CD4-positive, alpha-beta T cell treated with Interleukin-17A for 1 hour (primary cell): ENCODE measurements around the gene FBXO42.

Experiments
- DNase-seq: peaks from one replicate; pipeline ENCODE4 v3.0.0-alpha.2; 2020

FBXO42 gene

DNA sequence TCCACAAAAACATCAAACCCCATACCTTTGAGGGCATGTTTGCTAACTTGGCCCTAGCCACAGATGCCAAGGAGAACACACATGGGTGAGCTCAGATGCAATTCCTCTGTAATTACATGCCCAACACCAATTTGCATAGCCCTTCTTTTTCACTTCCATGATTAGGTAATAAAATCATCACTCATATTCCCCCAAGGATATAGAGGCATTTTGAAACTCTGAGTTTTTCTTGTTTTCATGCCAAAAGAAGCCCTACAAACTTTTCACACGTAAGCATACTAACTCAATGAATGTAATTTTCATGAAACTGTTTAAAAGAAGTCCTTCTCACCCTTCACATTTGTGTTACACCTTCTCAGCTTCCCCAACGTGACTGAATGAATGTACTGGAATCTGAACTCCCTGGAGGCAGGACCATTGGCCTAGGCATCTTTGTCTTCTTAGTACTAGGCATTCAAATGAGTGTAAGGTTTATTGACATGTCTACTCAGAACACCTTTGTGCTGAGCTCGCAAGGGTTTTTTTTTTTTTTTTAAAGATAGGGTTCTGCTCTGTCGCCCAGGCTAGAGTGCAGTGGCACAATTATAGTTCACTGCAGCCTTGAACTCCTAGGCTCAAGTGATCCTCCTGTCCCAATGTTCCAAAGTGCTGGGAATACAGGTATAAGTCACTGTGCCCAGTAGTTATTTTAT, 31.0 kb downstream of the FBXO42 start:
- no peak for DNase-seq

DNA sequence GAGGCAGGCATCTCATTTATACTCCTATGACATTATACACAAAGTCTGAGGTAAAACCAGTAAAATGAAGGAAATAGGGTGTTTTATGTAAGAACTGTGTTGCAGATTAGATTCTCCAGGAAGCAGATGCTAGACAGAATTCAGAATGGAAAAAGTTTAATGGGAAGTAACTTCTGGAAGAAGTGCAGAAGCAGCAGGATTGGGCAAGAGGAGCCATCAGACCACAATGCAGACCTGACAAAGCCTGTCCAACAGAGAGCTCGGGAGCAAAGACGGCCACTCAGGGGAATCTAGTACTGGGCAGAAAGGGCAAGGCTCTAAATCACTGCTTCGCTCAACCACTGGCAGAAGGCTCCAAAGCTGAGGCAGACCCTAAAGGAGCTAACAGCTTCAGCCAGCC, 33.7 kb downstream of the FBXO42 start:
- no peak for DNase-seq

DNA sequence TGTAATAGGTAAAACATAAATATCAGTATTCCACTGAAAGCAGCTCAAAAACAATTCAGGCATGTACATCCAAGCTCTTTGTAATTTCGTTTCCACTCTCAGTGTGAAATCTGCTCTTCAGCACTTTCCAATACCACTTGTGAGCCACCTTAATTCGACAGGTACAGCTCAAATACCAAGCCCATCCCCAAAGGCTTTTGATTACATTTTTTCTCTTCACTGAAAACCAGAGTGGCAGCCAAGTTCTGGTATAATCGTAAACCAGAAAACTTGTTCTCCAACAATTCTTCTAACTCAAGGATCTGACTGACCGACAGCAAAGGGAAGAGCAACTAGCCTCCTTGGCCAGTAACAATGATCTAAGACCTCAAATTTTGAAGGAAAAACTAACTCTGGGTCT, 36.8 kb downstream of the FBXO42 start:
- DNase-seq, result no peak

DNA sequence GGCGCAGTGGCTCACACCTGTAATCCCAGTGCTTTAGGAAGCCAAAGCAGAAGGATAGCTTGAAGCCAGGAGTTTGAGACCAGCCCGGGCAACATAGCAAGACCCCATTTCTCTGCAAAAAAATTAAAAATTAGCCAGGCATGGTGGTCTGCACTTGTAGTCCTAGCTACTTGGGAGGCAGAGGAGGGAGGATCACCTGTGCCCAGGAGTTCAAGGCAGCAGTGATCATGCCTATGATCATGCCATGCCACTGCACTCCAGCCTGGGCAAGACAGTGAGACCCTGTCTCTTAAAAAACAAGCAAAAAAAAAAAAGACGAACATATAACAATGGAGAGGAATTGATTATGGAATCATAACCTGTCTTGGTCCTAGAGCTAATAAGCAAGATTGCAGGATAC, 45.1 kb downstream of the FBXO42 start:
- DNase-seq, result no peak

DNA sequence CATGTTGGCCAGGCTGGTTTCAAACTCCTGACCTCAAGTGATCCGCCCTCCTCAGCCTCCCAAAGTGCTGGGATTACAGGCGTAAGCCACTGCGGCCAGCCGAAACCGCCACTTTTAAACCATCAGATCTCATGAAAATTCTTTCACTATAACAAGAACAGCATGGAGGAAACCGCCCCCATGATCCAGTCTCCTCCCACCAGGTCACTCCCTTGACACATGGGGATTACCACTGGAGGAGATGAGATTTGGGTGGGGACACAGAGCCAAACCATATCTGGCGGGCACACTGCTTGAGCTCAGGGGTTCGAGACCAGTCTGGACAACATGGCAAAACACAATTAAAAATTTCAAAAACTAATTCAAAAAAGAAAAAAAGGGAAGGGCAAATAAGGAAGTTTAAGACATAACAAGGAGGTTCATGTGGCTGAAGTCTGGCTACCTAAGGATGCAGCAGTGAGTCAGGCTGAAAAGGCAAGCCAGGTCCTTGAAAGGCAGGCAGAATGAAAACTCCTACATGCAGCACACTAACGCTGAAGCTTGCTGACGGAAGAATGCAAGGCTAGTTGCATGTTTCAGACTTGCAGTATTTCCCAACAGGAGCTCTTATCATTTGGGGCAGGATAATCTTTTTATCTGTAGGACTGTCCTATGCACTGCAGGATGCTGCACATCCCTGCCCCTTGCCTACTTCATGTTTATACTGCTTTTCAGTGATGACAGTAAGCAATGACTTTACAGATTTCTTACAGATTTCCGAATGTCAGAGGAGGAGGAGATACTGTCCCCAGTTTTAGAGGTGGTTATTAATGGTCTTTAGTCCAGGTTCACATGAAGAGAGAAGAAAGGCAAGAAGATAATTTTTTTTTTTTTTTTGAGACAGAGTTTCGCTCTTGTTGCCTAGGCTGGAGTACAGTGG, 49.3 kb downstream of the FBXO42 start:
- DNase-seq, result no peak

DNA sequence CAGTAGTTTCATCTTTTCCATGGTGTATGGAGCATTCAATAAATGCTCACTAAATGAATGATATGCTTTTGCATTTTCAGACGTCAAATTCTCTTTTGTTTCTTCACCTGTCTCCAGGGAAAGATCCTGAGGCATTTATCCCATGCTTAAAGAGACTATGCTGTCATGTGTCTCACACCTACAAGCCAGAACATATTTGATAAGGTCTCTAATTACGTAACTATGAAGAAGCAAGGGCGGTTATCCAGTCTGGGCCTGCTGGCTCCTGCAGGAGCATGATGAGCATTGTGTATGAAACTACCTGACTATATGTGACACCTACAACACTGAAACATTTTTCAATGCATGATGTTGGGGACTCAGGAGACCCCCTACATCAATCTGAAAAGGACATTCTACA, 51.8 kb downstream of the FBXO42 start:
- no peak for DNase-seq

DNA sequence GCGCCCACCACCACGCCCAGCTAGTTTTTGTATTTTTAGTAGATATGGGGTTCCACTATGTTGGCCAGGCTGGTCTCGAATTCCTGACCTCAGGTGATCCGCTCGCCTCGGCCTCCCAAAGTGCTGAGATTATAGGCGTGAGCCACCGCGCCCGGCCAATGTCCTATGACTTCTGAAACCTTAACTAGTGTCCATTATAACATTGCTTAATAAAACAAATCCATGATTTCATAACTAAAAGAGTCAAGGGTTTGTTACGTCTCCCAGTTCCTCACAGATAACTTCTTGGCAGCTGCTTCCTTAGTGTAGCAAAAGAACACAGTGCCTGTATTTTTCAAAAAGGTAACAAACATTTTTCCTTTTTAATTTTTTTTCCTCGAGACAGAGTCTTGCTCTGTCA, 53.6 kb downstream of the FBXO42 start:
- no peak for DNase-seq

DNA sequence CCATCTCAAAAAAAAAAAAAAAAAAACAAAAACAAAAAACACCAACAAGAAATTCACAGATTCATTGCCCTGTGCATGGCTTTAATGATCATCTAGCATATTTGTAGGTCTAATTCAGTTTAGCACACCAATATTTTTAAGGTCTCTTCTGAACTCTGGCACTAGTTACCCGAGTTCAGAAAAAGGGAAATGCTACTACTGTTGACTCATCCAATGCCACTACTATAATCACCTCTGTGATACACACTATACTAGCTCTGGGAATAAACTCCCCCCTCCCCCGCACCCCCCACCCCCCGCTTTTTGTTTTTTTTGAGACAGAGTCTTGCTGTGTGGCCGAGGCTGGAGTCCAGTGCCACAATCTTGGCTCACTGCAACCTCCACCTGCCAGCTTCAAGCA, 55.6 kb downstream of the FBXO42 start:
- no peak for DNase-seq

DNA sequence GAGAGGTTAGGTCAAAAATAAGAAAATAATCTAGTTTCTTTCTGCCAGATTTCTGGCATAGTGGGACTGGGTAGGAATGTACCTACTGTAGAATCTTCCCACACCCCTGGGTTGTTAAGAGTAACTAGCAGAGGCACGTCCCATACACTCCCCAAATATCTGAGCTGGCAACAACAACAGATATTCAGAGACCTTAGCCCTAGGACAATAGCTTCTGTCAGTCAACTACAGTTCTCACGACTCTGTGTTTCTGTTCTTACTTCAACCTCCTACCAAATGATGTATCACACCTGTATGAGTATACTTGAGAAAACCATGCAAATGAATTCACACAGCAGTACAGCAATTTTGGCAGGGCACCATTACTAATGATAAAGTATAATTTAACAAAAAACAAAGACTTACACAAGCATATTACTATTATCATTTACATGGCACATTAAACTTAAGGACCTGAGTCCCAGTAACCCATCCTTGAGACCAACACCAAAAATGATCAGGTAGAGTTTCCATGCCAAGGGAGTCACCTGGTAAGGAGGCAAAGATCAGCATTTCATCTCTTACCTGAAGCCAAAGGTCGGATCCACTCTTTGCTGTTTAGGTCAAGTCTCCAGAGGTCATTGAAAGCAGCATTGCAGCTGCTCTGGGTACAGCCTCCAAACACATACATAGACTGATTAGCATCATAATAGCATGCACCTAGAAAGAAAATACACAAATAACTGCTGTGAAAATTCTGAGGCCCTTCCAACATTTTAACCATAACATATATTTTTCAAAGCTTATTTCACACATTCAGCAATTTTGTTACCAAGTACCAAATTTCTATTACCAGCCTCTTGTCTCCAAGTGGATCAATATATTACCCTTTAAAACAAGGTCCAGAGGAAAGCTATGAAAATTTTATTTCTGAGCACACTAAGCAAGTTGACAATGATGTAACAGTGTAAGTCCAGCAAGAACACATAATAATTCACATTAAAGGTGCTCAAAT, 57.8 kb downstream of the FBXO42 start:
- DNase-seq, result no peak

DNA sequence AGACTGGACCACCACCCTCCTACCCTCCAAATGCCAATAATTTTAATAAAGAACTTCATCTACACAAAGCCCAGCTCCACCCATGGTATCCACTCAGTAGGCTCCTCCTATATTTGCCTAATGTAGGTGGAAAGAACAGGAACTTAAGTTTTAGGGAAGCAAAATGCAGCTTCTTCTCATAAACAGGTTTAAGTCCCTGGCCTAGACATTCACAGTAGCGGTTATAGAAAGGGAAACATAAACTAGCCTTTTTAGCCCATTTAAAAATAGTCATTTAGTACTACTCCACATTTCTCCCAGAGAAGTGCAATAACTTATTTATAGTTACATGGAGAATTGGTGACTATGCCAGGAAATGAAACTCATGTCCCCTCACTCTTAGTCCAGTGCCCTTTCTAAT, 58.7 kb downstream of the FBXO42 start:
- no peak for DNase-seq

DNA sequence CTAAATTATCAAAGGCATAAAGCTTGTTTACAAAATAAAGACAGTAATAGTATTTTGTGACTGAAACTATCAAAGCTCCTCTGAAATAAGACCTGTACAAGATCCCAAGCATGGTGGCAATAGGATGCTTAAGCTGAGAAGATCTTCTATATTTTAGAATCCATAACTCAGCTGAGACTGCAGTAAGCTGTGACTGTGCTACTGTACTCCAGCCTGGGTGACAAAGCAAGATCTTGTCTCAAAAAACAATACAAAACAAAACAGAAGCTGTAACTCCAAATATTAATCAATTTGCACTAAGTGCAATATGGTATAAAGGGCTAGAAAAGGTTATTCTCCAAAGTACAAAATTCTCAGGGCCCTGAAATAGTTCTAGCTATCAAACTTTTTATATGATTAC, 59.5 kb downstream of the FBXO42 start:
- no peak for DNase-seq

DNA sequence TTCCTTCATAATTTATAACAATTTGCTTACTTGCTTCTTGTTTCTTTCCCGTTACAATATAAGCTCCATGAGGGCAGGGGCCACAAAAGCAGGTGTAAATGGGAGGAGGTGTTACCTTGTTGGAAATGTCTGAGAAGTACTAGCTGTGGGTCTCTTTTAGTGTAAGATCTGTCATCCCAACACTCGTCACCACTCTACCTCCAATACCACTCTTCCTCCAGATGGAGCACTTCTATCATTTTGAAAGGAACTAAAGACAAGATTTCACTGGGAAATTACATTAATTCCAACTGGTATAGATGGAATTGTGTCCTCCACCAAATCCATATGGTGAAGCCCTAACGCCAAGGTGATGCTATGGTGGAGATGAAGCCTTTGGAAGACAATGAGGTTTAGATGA, 62.3 kb downstream of the FBXO42 start:
- no peak for DNase-seq

DNA sequence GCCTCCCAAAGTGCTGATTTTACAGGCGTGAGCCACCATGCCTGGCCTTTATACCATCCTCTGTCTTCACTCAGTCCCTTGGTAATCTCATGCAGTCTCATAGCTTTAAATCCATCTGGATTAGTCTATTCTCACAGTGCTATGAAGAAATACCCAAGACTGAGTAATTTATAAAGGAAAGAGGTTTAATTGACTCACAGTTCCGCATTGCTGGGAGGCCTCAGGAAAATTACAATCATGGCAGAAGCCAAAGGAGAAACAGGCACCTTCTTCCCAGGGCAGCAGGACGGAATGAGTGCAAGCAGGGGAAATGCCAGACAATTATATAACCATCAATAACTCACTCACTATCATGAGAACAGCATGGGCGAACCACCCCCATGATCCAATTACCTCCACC, 66.2 kb downstream of the FBXO42 start:
- no peak for DNase-seq

DNA sequence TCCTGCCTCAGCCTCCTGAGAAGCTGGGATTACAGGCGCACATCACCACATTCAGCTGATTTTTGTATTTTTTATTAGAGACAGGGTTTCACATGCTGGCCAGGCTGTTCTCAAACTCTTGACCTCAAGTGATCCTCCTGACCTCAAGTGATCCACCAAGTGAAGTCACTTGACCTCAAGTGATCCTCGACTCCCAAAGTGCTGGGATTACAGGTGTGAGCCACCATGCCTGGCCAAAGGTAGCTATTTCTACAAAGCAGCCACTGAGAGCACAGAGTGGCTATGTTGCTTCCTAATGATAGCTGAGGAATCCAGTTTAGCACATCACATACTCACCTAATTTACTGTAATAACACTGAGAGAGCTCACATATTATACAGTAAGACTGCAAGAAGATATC, 70.5 kb downstream of the FBXO42 start:
- DNase-seq, result no peak

DNA sequence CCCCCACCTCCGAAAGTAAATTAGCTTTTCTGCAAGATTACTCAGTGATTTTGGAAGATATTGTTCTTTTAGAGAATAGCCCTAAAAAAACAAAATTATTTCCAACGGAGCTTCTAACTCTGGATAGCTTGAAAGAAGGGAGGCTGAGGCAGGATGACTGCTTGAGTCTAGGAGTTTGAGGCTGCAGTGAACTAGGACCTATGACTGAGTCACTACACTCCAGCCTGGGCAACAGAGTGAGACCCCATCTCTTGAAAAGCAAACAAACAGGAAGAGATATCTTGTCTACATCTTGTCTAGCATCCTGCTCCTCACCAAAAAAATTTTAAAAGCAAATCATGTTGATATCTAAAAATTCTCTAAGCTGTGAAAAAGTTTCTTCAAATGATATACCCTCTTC, 73.1 kb downstream of the FBXO42 start:
- no peak for DNase-seq

DNA sequence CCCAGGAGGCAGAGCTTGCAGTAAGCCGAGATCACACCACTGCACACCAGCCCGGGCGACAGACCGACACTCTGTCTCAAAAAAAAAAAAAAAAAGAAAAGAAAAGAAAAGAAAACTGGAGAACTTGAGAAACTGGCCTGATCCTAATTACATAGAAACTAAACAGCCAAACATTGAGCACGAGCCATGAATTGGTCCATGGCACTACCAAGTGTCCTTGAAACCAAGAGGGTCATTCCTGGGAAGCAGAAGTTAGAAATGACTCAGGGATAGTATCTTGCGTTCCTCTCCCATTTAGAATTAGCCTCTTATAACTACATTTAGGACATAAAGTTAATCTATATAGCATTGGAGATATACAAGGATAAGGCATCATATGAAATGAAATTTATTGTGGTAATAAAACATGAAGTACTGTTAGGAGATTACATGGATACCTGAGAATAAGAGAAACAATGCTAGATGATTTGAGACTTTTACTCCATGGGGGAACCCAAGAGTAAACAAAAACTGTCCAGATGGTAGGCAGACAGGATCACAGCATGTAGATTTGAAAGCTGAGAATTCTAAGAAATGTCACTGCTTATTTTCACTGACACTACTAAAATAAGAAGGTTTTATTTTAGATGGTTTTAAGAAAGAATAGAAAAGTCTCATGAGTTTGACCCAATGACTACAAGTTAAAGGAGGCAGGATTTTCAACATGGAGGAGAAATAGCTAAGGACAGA, 75.8 kb downstream of the FBXO42 start:
- no peak for DNase-seq

DNA sequence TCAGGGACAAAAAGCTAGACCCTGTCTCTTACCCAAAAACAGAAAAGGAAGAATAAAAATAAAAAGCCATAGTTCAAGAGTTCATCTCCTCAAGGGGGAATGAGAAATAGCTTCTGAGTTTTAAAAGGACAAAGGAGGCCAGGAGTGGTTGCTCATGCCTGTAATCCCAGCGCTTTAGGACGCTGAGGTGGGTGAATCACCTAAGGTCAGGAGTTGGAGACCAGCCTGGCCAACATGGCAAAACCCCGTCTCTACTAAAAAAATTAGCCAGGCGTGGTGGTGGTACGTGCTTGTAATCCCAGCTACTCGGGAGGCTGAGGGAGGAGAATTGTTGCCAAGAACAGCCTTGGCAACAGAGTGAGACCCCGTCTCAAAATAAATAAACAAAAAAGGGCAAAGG, 76.7 kb downstream of the FBXO42 start:
- no peak for DNase-seq

DNA sequence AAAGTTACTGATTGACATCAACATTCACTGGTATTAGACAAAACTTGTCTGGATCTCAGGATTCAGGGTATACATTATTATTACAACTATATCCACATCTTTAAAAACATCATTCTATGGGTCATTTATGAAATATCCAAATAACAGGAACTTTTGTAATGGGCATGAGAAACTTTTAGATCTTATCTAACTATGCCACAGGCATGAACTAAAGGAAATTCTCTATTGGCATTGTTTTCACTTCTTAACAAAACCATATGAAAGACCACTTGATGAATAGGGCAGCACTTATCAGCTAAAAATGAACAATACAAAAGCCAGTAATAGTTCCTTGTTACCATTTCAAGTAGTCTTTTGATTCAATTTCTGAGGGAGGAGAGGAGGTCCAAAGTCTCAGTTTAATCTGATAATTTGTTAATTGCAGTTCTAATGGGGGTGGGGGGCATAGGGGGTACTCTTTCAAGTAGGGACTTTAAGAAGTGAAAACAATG, 84.5 kb downstream of the FBXO42 start:
- no peak for DNase-seq

DNA sequence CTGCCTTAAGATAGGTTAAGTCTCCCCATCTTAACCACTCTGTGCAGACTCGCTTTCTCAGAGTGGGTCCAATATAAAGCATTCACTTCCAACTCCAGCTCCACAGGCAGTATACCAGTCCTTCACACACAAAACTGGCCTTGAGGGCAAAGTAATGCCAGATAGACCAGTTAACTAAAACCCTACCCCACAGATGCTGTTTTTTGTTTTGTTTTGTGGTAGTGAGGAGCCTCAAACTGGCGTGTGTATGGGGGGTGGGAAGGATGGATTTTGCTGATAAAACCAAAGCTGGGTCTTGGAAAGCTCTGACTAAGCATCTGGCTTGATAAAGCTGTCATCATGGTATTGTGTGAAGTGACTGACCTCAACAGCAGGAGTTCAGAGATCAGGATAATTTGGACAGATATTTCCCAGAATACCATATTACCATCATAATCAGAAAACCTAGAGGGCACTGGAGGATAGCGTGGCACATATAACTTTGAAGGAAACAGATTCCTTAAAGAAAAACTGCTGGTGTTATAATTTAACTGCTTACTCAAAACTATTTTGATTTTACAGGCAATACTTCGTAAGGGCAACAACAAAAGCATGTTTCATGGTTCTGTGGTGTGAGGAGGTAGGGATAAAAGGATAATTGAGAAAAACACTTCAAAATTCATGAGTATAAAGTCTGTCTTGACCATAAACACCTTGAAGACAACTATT, 85.7 kb downstream of the FBXO42 start:
- DNase-seq, result no peak

DNA sequence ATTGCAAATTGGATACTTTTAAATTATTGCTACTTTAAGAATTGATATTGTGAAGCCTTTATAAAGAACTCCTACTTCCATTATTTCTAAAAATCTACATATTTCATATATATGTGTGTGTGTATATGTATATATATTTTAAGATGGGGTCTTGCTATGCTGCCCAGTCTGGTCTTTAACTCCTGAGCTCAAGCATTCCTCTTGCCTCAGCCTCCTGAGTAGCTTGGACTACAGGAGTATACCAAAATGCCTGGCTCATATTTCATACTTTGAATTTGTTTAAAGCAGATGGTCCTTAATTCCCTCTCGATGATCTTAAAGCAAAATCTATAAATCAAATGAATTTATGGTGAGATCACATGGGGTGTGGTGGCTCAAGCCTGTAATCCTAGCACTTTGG, 90.2 kb downstream of the FBXO42 start:
- no peak for DNase-seq

DNA sequence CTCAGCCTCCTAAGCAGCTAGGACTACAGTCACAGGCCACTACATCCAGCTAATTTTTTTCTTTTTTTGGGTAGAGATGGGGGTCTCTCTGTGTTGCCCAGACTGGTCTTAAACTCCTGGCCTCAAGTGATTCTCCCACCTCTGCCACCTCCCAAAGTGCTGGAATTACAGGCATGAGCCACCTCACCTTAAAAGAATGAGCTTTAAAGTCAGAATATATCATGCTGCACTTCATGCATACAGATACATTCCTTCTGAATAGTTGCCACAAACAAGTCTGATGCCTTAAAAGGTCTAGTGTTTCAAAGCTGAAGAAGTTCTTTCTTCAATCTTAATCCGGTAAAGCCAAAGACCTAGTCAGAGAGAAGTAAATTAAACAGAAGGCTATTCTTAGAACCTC, 91.5 kb downstream of the FBXO42 start:
- no peak for DNase-seq
